ENCODE results near the gene USP30.
"Not testable (repeated sequence)": the region's sequence is repeated elsewhere in the genome, so short reads cannot be mapped to it uniquely, and the experiment has no call there.

Gene USP30

GRCh38 chr12:109053382-109054123 is 1.2 kb downstream of the USP30 start:
- no peak for DNase-seq

DNA sequence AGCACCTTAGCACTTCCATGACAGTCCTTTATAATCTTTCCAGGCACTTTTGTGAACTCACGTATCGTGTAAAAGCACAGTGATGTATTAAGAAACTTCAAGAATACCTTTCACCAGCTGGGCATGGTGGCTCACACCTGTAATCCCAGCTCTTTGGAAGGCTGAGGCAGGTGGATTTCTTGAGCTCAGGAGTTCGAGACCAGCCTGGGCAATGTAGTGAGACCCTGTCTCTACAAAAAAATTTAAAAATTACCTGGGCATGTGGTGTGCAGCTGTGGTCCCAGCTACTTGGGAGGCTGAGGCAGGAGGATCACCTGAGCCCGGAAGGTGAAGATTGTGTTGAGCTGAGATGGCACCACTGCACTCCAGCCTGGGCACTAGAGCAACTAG is 1.7 kb downstream of the USP30 start:
- DNase-seq = not testable (repeated sequence)

GRCh38 chr12:109054520-109054919 is 2.1 kb downstream of the USP30 start:
- no peak for DNase-seq

GRCh38 chr12:109056891-109057290 is 4.5 kb downstream of the USP30 start:
- DNase-seq = no peak

DNA sequence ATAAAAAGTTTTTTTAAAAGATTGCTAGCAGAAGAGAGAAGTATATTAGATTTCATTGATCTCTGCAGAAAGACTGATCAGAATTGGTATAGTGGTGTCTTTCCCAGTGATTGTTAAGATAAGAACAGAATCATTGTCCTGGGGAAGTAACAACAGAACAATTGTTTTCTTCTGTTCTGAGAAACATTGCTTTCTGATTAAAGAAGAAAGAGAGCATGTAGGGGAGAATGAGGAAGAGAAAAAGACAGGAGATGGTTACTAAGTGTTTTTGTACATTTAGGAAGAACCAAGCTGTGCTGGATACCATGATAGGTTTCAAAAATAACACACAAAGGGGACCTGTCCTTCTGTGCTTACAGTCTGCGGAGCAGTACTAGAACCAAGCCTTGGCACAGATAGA is 5.0 kb downstream of the USP30 start:
- no peak for DNase-seq

- DNase-seq = no peak
Measured at GRCh38 chr12:109058773-109059172, 6.4 kb downstream of the USP30 start.

DNA sequence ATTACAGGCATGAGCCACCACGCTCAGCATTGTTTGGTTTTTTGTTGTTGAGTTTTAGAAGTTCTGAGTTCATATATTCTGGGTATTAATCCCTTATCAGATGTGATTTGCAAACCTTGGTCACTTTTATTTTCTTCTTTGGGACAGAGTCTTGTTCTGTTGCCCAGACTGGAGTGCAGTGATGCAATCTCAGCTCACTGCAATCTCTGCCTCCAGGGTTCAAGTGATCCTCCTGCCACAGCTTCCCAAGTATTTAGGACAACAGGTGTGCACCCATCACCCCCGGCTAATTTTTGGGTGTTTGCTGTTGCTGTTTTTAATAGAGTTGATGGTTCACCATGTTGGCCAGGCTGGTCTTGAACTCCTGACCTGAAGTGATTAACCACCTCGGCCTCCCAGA is 11.8 kb downstream of the USP30 start:
- DNase-seq = no peak

GRCh38 chr12:109065154-109065852 is 12.9 kb downstream of the USP30 start:
- no peak for DNase-seq

DNA sequence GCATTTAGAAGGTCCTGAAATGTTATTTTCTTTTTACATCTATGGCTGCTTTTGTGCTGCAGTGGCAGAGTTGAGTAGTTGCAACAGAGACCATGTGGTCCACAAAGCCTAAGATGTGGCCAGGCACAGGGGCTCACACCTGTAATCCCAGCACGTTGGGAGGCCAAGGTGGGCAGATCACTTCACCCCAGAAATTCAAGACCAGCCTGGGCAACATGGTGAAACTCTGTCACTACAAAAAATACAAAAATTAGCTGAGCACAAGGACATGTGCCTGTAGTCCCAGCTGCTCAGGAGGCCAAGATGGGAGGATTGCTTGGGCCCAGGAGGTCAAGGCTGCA is 13.4 kb downstream of the USP30 start:
- no peak for DNase-seq

- DNase-seq = no peak
Measured at GRCh38 chr12:109069307-109070271, 17.2 kb downstream of the USP30 start.

- no peak for DNase-seq
Measured at GRCh38 chr12:109074866-109075265, 22.5 kb downstream of the USP30 start.

DNA sequence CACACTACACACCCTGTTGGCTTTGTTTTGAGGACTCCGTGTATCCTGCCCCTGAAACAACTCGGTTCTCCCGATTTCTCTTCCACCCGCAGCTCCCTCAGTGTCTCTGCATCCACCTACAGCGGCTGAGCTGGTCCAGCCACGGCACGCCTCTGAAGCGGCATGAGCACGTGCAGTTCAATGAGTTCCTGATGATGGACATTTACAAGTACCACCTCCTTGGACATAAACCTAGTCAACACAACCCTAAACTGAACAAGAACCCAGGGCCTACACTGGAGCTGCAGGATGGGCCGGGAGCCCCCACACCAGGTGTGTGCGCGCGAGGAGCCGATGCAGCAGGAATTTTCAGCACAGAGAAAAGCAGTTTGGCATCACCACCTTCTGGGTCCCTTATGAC is 30.4 kb downstream of the USP30 start:
- no peak for DNase-seq

DNA sequence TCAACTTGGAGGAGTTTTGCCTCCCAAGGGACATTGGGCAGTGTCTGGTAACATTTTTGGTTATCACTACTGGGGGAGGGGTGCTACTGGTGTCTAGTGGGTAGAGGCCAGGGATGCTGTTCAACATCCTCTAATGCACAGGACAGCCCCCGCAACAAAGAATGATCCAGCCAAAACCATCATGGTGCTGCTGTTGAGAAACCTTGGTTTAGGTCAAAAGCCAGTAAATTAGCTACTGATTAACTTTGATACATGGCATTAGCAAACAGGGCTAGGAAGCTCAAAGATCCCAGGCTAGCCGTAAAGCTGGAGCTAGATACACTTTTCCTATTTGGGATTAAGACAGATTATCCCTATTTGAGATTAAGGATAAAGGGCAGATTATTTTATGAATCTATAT is 32.0 kb downstream of the USP30 start:
- DNase-seq = no peak

- DNase-seq = no peak
Measured at GRCh38 chr12:109085590-109085989, 33.2 kb downstream of the USP30 start.

DNA sequence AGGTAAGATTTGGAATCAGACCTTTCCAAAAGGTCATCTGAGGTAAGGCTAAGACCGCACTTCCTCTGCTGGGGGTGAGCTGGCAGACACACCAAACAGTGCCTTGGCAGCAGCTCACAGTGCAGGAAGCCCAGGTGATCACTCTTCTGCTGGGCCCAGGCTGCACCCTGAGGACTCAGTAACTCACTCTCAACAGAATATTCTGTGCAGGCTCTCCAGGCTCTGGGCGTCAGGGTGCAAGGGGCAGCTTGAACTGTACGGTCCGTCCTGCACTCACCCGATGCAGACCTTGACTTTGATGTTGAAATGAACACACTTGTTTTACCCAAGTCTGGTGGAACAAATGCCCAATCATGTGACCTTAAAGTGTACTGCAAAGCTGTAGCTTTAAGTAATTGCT is 34.9 kb downstream of the USP30 start:
- DNase-seq = no peak

DNA sequence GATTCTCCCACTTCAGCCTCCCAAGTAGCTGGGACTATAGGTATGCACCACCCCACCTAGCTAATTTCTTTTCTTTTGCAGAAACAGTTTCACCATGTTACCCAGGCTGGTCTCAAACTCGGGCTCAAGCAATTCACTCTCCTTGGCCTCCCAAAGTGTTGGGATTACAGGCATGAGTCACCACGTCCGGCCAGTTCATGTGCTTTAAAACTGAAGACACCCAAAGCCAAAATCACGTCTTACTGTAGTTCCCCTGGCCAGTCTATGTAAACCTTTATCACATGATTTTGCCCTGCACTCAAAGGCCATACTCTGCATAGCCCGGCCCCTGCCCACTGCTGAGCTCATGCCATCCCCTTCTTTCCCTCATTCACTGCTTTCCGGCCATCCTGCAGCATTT is 36.4 kb downstream of the USP30 start:
- DNase-seq = no peak

DNA sequence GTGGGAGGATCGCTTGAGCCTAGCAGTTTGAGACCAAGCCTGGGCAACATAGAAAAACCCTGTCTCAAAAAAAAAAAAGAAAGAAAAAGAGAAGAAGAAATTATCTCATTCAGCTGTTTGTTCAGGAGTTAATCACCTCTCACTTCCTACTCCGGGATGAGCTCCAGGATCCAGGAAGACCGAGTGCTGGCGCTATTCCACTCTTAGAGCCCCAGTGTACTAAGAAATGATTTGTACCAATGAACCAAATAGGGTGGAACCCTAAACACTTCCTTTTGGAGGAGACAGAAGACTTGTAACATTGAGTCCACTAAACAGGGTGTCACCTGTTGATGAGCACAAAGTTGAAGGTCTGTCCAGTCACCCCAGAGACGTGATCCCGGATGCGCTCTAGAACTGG is 37.3 kb downstream of the USP30 start:
- no peak for DNase-seq

GRCh38 chr12:109092497-109093021 is 40.2 kb downstream of the USP30 start:
- no peak for DNase-seq

- peak; percentile 83 for DNase-seq
Measured at GRCh38 chr12:109093022-109093918, 40.9 kb downstream of the USP30 start, which contains the start of gene ALKBH2. TSS of gene ALKBH2 (minus strand) at chr12:109093472. CDS start at chr12:109092786, 686 bp downstream.

- DNase-seq = no peak
Measured at GRCh38 chr12:109097140-109097434, 44.7 kb downstream of the USP30 start.

GRCh38 chr12:109097435-109098182 is 45.2 kb downstream of the USP30 start, which contains the start of gene UNG:
TSS of gene UNG (plus strand) at chr12:109097597. CDS start at chr12:109097680, 83 bp downstream.
- DNase-seq = peak; percentile 92

Measured in DMS79 (cell line).